ENCODE measurements around the gene ZNF33A. TPM values are rescaled to one million over a fixed set of nuclear protein-coding genes. Genes with fewer than 3 reads are reported as not detected.
A peak's percentile ranks its signal among the peaks of the same experiment; 100 is the strongest.

The ZNF33A gene
- total and polyA plus RNA-seq, 10 of the 15 experiments (the other 5 are each of a cell fraction or from before 2014, with no cell fraction given), result 9.8 to 29.9 (median 18.3) TPM

DNA sequence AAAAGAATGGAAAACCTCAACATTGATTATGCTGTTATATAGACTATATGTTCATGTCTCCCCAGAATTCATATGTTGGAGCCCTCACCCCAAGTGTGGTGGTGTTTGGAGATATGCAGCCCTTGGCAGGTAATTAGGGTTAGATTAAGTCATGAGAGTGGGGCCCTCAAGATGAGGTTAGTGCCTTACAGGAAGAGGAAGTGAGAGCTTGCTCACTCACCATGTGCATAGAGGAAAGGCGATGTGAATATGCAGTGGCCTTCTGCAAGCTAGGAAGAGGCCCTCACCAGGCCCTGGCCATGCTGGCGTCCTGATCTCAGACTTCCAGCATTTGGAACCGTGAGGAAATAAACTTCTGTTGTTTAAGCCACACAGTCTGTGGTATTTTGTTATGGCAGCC, 14.8 kb downstream of the ZNF33A start (continued):
- TF ChIP-seq CBX3 (IDR thresholded peaks at IDR 0.05; ENCODE audit: borderline replicate concordance, low read depth) (no peak), IRF4 (IDR thresholded peaks at IDR 0.05; ENCODE audit: low read depth, low read length) (peak; percentile 73; the same call in 1 of the 2 replicates), MYB (IDR thresholded peaks at IDR 0.05; ENCODE audit: borderline replicate concordance, low read depth, low read length) (no peak), NR2C2 (IDR thresholded peaks at IDR 0.05; ENCODE audit: borderline replicate concordance, control insufficient read depth, insufficient read length, low read depth) (no peak), RCOR1 (conservative IDR thresholded peaks at IDR 0.05; ENCODE audit: low read depth, low read length) (no peak), BHLHE40 (IDR thresholded peaks at IDR 0.05; ENCODE audit: borderline replicate concordance in 1 of 2, low read depth in 2 of 2, low read length in 1 of 2) (0 out of 4 replicates have a peak, but pooled peaks of 1 of the 2 experiments have one; percentile 14), ZNF217 (IDR thresholded peaks at IDR 0.05) (0 out of 2 replicates have a peak, but pooled peaks have one; percentile 49), ZSCAN29 (IDR thresholded peaks at IDR 0.05) (no peak), POLR2A (IDR thresholded peaks at IDR 0.05; ENCODE audit: low read depth, low read length) (peak; percentile 30; the same call in 1 of the 2 replicates)
- TF ChIP-seq, protein P1, sequence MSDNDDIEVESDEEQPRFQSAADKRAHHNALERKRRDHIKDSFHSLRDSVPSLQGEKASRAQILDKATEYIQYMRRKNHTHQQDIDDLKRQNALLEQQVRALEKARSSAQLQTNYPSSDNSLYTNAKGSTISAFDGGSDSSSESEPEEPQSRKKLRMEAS (IDR thresholded peaks at IDR 0.05; ENCODE audit: low read depth, low read length), result no peak

DNA sequence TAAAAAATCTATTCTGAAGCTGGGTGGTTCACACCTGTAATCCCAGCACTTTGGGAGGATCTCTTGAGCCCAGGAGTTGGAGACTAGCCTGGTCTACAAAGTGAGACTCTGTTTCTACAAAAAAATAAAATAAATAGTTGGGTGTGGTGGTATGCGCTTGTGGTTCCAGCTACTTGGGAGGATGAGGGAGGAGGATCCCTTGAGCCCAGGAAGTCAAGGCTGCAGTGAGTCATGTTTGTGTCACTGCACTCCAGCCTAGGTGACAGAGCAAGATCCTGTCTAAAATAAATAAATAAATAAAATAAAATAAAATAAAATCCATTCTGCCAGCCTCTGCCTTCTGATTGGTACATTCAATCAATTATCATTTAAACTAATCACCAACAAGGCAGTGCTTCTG, 17.5 kb downstream of the ZNF33A start:
- no peak overlapping the region for H3K9ac ChIP-seq (ENCODE audit: control insufficient read depth, insufficient read depth, low read length)
- no TSS peak for BruUV-seq (replicated peaks)
- SMC1A ChIA-PET (ENCODE audit: uncharacterized antibody, unreplicated experiment), result interaction anchor here (0.6 to 1.0 kb wide), 2 partner anchors 26 to 338 kb away, joined by 3 read pairs; no protein-coding TSS in a partner anchor
- no peaks in the 10 kb centered on the region for H3K79me2 ChIP-seq (ENCODE audit: control insufficient read depth, insufficient read depth, low read length)
- peaks cover 0 to 6% of the 10 kb centered on the region in 2 experiments; a peak in 2 of 4 replicates for H3K36me3 ChIP-seq (ENCODE audit: control insufficient read depth in 2 of 2, insufficient read depth in 2 of 2, low read length in 1 of 2)
- H4K20me1 ChIP-seq (ENCODE audit: control insufficient read depth, insufficient read depth), result no peaks in the 10 kb centered on the region
- no peak overlapping the region for H3K27ac ChIP-seq (ENCODE audit: control insufficient read depth, insufficient read depth)
- in situ Hi-C loops (cut with MboI), result no loop called here
- no peak overlapping the region for H2AFZ ChIP-seq (ENCODE audit: control insufficient read depth, low read depth, low read length)
- H3K27me3 ChIP-seq (replicated peaks in 1 of 2; ENCODE audit: control insufficient read depth in 2 of 2, insufficient read depth in 2 of 2, low read length in 1 of 2), result no peaks in the 10 kb centered on the region
- RAD21 ChIA-PET (ENCODE audit: unreplicated experiment), result no interaction called here
- DNase-seq (ENCODE audit: low read depth, low spot score) (no peak), FAIRE-seq (no peak), ATAC-seq (no peak)
- CTCF ChIA-PET, result no interaction called here
- WGBS (ENCODE audit: insufficient coverage, insufficient replicate concordance, low lambda C conversion rate, missing lambda C conversion rate), result 100% methylated on average over 1 of the region's 1 CpG
- H3K4me1 ChIP-seq (ENCODE audit: control insufficient read depth, insufficient read depth, low read length), result peaks cover 23% of the 10 kb centered on the region
- no peak overlapping the region for H3K4me2 ChIP-seq (ENCODE audit: control insufficient read depth, insufficient read depth)
- H3K9me3 ChIP-seq (replicated peaks; ENCODE audit: control insufficient read depth, insufficient read depth, low read length), result peaks cover 2% of the 10 kb centered on the region; the same call in 1 of the 3 replicates
- H3K4me3 ChIP-seq, result no peak overlapping the region
- POLR2A ChIA-PET, result interaction anchor here (1.4 kb wide), 1 partner anchor 10 kb away, joined by 4 read pairs; no protein-coding TSS in a partner anchor
- intact Hi-C loops (cut with micrococcal nuclease; ENCODE audit: unreplicated experiment), result loop anchor here (5.0 kb wide), 2 partner anchors 51 to 64 kb away; partner anchors contain the start of genes ZNF25 and ZNF37A
- TF ChIP-seq EGR1 (IDR thresholded peaks at IDR 0.05; ENCODE audit: borderline replicate concordance in 1 of 2, low read depth in 2 of 2, low read length in 2 of 2), result no peak
- no peak for TF ChIP-seq CBX3 (IDR thresholded peaks at IDR 0.05; ENCODE audit: borderline replicate concordance, low read depth)
- no peak for TF ChIP-seq ZBED1 (IDR thresholded peaks at IDR 0.05; ENCODE audit: borderline replicate concordance)
- no peak for TF ChIP-seq IKZF1 (conservative IDR thresholded peaks at IDR 0.05)
- no peak for TF ChIP-seq SIN3A (IDR thresholded peaks at IDR 0.05; ENCODE audit: low read depth, low read length)
- no peak for TF ChIP-seq SUZ12 (IDR thresholded peaks at IDR 0.05; ENCODE audit: unreplicated experiment)
- TF ChIP-seq, protein P2, sequence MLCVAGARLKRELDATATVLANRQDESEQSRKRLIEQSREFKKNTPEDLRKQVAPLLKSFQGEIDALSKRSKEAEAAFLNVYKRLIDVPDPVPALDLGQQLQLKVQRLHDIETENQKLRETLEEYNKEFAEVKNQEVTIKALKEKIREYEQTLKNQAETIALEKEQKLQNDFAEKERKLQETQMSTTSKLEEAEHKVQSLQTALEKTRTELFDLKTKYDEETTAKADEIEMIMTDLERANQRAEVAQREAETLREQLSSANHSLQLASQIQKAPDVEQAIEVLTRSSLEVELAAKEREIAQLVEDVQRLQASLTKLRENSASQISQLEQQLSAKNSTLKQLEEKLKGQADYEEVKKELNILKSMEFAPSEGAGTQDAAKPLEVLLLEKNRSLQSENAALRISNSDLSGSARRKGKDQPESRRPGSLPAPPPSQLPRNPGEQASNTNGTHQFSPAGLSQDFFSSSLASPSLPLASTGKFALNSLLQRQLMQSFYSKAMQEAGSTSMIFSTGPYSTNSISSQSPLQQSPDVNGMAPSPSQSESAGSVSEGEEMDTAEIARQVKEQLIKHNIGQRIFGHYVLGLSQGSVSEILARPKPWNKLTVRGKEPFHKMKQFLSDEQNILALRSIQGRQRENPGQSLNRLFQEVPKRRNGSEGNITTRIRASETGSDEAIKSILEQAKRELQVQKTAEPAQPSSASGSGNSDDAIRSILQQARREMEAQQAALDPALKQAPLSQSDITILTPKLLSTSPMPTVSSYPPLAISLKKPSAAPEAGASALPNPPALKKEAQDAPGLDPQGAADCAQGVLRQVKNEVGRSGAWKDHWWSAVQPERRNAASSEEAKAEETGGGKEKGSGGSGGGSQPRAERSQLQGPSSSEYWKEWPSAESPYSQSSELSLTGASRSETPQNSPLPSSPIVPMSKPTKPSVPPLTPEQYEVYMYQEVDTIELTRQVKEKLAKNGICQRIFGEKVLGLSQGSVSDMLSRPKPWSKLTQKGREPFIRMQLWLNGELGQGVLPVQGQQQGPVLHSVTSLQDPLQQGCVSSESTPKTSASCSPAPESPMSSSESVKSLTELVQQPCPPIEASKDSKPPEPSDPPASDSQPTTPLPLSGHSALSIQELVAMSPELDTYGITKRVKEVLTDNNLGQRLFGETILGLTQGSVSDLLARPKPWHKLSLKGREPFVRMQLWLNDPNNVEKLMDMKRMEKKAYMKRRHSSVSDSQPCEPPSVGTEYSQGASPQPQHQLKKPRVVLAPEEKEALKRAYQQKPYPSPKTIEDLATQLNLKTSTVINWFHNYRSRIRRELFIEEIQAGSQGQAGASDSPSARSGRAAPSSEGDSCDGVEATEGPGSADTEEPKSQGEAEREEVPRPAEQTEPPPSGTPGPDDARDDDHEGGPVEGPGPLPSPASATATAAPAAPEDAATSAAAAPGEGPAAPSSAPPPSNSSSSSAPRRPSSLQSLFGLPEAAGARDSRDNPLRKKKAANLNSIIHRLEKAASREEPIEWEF (IDR thresholded peaks at IDR 0.05; ENCODE audit: insufficient replicate concordance, low read depth, low read length), result no peak
- no peak for TF ChIP-seq HDAC6 (IDR thresholded peaks at IDR 0.05; ENCODE audit: unreplicated experiment)
- no peak for TF ChIP-seq SIX5 (IDR thresholded peaks at IDR 0.05; ENCODE audit: low read depth, low read length, severe bottlenecking)
- no peak for TF ChIP-seq POU2F2 (IDR thresholded peaks at IDR 0.05; ENCODE audit: borderline replicate concordance, low read depth, low read length)
